ENCODE data around the gene SEPTIN12. TPM values are rescaled to one million over a fixed set of nuclear protein-coding genes. Genes with fewer than 3 reads are reported as not detected.

The SEPTIN12 gene
- total RNA-seq, 6 donors from 2014 or later: not detected

DNA sequence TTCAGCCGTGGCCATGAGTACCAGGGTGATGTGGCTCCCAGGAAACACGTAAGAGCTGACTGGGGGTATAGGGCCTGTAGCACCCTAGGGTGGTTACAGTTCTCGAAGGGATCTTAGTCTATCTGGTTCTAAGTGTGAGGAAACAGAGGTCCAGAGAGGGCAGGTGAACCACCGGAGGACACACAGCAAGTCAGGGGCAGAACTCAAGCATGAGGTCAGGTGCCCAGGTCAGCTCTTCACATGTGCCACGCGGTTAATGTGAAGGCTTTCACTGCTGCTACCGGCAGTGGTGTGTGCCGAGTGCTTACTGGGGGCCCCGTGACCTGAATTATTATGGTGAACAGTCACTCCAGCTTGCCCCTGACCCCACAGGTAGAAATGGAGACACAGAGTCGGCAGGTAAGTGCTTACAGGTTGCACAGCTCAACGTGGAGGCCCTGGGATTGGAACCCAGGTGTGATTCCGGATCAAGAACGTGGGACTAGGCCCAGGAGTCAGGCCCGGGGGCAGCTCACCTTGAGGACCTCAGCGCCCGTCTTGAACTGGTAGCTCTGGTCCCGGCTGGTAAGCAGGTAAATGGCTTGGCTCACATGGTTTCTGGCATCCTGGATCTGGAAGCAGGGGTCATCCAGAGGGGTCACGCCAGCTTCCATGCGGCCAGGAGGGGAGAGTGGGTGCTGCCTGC lies 11.2 kb upstream of the SEPTIN12 start:
- WGBS, 2 donors: 86 to 95% methylated on average over 6 to 19 of the region's 19 CpGs
- H3K4me3 ChIP-seq: no peak overlapping the region
- H3K9me3 ChIP-seq: no peaks in the 10 kb centered on the region
- TF ChIP-seq EP300 (IDR thresholded peaks at IDR 0.05): no peak
- TF ChIP-seq POLR2A (IDR thresholded peaks at IDR 0.05): no peak
- TF ChIP-seq CTCF (IDR thresholded peaks at IDR 0.05): no peak
- no peak for TF ChIP-seq POLR2AphosphoS5 (IDR thresholded peaks at IDR 0.05)
- peaks cover 15 to 36% (median 26%) of the 10 kb centered on the region in 4 donors for H3K4me1 ChIP-seq
- no peaks in the 10 kb centered on the region for H3K27me3 ChIP-seq
- ATAC-seq (ENCODE audit: low FRiP score in 2 of 2): no peak
- H3K27ac ChIP-seq: peak overlapping the region in 1 of 4 donors; percentile 46
- peaks cover 0 to 22% (median 11%) of the 10 kb centered on the region in 4 donors for H3K36me3 ChIP-seq
- no peak for DNase-seq

DNA sequence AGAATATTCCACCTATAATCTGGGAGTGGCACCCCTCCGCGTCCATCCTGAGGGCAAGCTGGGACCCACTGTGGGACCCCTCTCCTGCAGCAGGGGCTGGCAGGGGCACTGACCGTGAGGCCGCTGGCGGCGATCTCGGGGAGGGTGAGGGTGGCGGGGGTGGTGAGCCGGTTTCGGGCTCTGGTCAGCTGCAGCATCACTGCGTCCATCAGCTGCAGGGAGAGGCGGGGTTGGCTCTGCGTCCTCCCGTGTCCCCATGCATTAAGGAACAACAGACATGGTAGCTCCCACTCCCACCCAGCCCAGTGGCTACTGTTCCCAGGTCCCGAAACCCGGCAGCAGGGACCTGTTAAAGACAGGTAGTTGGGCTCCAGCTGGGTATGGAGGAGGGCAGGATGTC lies 10.3 kb upstream of the SEPTIN12 start:
- H3K4me1 ChIP-seq: peaks cover 12 to 27% (median 24%) of the 10 kb centered on the region in 4 donors
- H3K9me3 ChIP-seq: no peaks in the 10 kb centered on the region
- TF ChIP-seq CTCF (IDR thresholded peaks at IDR 0.05) (no peak), POLR2A (IDR thresholded peaks at IDR 0.05) (no peak), EP300 (IDR thresholded peaks at IDR 0.05) (no peak), POLR2AphosphoS5 (IDR thresholded peaks at IDR 0.05) (no peak)
- no peak overlapping the region for H3K4me3 ChIP-seq
- no peaks in the 10 kb centered on the region for H3K27me3 ChIP-seq
- ATAC-seq (ENCODE audit: low FRiP score in 2 of 2) (no peak), DNase-seq (no peak)
- peaks cover 0 to 21% (median 9%) of the 10 kb centered on the region in 4 donors for H3K36me3 ChIP-seq
- WGBS, 2 donors: 96% methylated on average over 5 to 16 of the region's 16 CpGs
- no peak overlapping the region for H3K27ac ChIP-seq

DNA sequence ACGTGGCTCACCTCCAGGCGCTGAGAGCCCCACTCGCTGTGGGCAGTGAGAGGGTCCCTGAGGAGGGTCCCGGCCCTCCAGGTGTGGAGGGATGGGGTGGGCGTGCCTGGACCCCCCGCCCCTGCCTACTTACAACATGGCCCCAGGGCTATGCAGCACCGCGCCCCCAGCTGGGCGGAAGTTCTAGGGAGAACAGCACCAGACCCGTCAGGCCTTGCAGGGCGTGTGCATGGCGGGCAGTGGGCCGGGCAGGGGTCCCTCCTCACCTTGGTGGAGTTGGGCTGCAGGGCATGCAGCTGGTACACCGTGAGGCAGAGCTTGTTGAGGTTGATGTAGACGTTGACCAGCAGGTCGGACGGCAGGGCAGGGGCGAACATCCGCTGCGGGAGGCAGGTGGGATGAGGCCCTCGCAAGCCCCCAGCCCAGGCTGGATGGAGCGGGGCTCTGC lies 9.7 kb upstream of the SEPTIN12 start:
- Histone ChIP-seq H3K36me3 (peaks cover 0 to 21% (median 9%) of the 10 kb centered on the region in 4 donors), H3K4me1 (peaks cover 9 to 22% (median 18%) of the 10 kb centered on the region in 4 donors), H3K27ac (no peak overlapping the region), H3K27me3 (no peaks in the 10 kb centered on the region), H3K9me3 (no peaks in the 10 kb centered on the region), H3K4me3 (no peak overlapping the region)
- WGBS, 2 donors: 94 to 98% methylated on average over 9 to 14 of the region's 22 CpGs
- ATAC-seq (ENCODE audit: low FRiP score in 2 of 2): no peak
- DNase-seq: no peak
- TF ChIP-seq CTCF (IDR thresholded peaks at IDR 0.05) (no peak), POLR2A (IDR thresholded peaks at IDR 0.05) (no peak), EP300 (IDR thresholded peaks at IDR 0.05) (no peak), POLR2AphosphoS5 (IDR thresholded peaks at IDR 0.05) (no peak)

- Histone ChIP-seq H3K4me3 (no peak overlapping the region), H3K27ac (no peak overlapping the region), H3K36me3 (peaks cover 0 to 21% (median 9%) of the 10 kb centered on the region in 4 donors), H3K4me1 (peaks cover 9 to 22% (median 18%) of the 10 kb centered on the region in 4 donors), H3K9me3 (no peaks in the 10 kb centered on the region), H3K27me3 (no peaks in the 10 kb centered on the region)
- ATAC-seq (ENCODE audit: low FRiP score in 2 of 2) (no peak), DNase-seq (no peak)
- 83 to 91% methylated on average over 15 to 21 of the region's 21 CpGs for WGBS, 2 donors
- TF ChIP-seq CTCF (IDR thresholded peaks at IDR 0.05) (no peak), POLR2AphosphoS5 (IDR thresholded peaks at IDR 0.05) (no peak), POLR2A (IDR thresholded peaks at IDR 0.05) (no peak), EP300 (IDR thresholded peaks at IDR 0.05) (no peak)
These were observed 9.0 kb upstream of the SEPTIN12 start for GRCh38 chr16:4796982-4797804.

All from upper lobe of left lung (tissue), 6 donors.